CD4-positive, alpha-beta T cell treated with Interleukin-17A for 1 hour (primary cell): ENCODE measurements around the gene L2HGDH.
A peak's percentile ranks its signal among the peaks of the same experiment; 100 is the strongest.

Experiments used
- DNase-seq: peaks from one replicate; pipeline ENCODE4 v3.0.0-alpha.2; 2020

L2HGDH gene

DNA sequence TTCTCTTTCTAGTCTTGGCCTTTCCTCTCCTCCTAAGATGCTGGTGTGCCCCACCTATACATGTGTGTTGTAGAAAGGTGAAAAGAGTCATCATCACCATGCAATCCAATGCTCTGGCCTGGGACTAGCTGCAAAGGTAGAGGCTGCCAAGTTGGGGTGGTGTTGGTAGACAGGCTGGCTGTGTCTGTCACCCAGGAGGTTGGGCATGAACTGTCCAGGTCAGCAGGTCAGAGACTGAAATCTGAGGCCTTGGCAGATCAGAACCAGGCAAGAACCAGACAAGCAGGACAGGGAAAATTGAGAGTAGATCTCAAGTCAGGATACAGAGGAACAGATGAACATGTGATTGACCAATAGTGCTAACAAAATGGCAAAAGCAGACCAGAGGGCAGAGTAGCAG lies 26.2 kb downstream of the L2HGDH start:
- DNase-seq: no peak

DNA sequence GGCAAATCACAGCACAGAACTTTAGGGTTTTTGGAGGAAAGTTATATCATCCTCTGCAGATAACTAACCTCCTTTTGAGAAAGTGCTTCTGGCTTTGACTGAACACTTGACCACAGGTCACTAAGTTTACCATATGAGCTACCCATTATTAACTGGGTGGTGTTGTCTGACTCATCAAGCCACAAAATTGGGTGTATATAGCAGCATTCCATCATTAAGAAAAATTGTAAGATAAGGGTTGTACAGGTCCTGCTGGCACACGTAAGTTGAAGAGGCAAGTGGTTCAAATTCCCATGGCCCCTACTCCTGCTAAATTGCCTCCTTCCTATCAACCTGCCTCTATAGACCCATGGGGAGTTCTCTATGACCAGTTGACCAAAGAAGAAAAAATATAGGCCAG lies 39.5 kb downstream of the L2HGDH start:
- no peak for DNase-seq

DNA sequence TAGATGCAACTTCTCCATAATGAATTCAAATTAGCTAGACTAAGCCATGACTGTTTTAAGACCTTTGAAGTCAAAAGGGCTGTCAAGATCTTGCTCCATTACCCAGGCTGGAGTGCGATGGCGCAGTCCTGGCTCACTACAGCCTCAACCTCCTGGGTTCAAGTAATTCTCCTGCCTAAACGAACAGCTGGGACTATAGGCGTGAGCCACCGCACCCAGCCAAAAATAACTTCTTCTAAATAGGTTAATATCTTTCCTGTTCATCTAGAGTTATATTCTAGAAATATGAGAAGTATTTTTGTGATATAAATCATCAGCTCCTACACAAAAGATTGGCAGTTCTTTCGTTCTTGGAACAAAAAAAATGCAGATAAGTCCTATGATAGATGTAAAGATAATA lies 41.1 kb downstream of the L2HGDH start:
- no peak for DNase-seq

DNA sequence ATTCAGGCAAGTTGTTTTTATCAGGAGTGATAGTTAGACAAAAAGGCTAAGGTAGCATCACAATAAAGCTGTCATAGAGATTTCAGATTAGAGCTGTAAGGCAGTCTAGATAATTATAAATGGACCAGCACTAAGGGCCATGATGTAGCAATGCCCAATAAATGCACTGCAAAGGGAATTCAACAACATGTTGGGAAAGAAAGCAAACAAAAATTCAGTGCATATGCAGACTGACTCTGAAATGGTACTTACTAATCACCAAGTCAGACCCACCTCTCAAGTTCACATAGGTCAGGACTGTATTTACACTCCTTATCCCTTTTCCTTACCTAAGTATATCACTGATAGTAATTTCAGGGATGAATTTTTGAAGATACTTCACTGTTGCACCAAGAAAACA lies 47.0 kb downstream of the L2HGDH start:
- no peak for DNase-seq

DNA sequence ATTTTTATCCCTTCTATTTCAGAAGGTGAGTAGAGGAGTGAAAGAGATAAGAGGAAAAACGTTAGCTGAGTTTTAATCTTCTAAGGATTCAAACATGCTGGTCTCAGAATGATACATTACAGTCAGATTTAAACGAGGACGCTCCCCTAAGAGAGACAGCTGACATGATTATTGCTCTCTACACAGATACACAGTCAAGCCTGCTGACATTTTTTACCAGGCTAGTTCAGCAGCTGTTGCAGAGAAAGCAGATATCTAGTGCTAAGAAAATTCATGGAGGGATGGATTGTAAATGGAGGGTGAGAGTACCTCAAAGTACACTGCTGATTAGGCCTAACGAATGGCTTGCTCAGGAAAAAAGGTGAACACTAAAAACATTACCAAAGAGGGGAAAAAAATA lies 48.7 kb downstream of the L2HGDH start:
- DNase-seq: no peak

DNA sequence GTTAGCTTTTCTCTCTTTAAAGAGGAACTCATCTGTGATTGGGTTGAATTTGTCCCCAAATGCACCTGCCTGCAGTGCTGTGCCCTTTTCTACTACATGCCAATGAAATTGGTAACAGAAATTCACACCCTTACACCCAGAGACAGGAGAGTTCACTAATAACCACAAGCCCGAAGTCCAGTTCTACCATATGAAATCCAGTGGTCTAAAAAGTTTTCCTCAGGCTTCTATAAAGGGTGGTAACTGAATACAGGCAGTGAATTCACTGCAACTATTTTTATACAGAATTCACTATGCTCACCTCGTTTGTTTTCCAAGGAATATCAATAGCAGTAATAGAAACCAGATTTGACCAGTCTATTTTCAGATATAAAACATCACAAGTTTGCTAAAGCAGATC lies 49.2 kb downstream of the L2HGDH start:
- no peak for DNase-seq

DNA sequence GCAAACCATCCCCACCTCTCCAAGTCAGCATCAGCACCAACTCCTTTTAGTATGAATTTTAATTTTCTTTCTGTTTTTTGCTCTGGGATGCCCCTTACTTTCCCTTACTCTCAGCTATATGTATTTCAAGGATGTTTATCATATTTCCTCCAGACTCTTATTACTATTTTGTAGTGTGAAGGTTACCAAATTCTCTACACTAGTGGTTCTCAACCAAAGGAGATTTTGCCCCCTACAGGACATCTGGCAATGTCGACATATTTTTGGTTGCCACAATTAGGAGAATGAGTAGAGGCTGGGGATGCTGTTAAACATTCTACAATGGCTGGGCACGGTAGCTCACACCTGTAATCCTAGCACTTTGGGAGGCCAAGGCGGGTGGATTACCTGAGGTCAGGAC lies 51.5 kb downstream of the L2HGDH start:
- peak; percentile 59 for DNase-seq

DNA sequence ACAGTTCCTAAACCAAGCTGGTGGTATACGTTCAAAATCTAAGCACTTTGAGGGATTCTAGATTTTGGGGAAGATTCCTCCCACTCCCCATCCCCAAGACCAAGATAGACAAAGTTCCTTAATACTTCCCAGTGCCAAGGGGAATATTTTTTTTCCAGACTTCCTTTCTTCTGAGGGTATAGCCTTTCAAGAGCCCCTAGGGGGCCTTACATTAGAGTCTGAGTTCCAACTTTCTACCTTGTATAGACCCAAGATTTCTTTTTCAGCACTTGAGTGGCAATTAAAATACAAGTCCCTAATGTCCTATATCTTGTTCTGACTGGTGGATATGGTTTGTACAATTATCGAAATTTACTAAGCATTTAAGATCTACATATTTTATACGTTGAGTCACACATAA lies 52.0 kb downstream of the L2HGDH start:
- DNase-seq: no peak

DNA sequence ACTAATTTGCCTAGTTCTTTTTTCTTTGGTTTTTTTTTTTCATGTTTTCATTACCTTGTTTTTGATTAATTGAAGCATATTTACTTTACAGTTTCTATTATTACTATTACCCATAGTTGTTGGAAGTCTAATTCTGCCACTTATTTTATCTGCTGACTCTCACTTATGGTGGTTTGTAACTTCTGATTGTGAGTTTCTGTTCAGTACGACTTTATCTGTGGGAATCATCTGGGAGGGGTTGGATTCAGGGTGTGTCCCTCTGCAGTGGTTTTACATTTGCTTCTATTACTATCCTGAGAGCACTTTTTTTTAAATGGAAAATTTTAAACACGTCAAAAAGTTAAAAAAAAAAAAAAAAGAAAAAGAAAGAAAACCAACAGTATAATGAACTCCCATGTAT lies 54.3 kb downstream of the L2HGDH start:
- no peak for DNase-seq

DNA sequence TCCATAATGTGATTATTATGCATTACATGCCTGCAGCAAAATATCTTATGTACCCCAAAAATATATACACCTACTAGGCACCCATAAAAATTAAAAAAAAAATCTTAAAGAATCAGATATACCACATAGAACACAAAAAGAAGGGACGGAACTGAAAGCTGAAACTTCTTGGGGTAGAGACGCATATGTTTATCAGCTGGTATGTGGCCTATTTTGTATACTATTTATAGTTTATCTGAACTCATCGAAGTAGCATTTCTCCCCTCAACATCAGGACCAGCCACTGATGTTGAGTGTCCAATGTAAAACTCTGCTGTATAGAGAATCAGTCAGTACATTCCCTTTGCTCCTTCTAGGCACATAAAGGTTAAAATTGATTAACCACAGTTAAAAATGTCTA lies 57.8 kb downstream of the L2HGDH start:
- DNase-seq: no peak

DNA sequence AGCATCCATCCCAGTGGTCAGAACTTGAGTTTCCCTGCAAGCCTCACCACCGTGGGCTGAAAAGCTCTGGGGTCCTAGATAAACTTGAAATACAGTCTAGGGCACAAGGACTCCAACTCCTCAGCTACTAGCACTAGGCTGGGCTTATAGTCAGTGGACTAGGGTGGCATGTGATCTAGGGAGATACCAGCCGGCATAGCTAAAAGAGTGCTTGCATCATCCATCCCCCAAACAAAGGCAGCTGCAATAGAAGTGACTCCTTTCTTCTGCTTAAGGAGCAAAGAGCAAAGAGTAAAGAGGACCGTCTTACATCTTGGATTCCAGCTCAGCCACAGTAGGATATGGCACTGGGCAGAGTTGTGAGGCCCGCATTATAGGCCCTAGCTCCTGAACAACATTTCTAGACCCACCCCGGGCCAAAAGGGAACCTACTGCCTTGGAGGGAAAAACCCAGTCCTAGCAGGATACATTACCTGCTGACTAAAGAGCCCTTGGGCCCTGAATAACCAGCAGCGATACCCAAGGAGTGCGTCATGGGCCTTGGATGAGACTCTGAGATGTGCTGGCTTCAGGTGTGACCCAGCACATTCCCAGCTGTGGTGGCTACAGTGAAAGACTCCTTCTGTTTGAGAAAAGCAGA lies 62.8 kb downstream of the L2HGDH start:
- no peak for DNase-seq

DNA sequence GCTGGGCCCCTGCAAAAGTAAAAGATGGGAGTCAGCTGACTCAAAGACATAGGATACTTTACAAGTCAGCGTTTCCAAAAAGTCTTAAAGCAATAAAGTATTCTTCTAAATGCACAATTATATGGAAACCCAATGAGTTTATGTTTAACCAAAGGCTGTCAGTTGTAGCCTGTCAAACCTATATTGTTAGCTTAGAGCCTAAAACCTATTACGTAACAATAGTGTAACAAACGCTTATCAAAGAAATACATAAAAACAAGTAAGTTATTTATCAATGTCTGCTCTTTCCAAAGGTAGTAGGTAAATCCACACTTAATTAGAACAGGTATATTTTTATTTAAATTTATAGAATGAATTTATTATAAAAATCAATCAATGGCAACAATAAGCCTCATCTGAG lies 64.8 kb downstream of the L2HGDH start:
- DNase-seq: no peak

DNA sequence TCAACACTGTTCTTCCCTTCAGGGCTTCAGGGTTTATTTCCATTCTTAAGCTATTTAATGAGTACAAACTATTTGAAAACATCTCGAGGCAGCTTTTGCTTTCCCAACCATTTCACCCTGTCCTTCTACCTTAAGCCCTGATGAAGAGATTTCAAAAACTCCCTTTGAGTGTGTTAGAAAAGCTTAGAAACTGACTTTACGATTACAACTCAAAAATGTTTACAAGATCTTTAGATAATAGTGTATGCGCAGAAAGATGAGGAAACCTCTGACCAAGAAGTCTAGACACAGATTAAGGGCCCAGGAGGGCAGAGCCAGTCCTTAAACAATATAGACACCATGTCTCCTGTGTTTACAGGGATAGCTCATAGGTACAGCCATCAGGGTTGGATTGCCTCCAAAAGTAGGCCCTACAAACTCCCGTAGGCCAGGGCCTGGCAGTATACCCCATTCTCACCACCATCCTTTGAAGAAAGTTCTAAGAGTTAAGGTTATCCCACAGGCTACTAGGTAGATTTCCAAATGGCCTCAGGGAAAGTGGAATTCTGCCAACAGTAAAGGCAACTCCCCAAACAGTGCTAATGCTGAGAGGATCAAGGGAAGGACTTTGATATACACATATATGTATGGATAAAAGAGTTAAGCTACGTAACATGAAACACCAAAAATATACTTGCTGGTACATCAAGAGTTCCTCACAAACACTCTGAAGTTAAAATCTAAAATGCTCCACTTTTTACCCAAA lies 69.3 kb downstream of the L2HGDH start:
- no peak for DNase-seq

DNA sequence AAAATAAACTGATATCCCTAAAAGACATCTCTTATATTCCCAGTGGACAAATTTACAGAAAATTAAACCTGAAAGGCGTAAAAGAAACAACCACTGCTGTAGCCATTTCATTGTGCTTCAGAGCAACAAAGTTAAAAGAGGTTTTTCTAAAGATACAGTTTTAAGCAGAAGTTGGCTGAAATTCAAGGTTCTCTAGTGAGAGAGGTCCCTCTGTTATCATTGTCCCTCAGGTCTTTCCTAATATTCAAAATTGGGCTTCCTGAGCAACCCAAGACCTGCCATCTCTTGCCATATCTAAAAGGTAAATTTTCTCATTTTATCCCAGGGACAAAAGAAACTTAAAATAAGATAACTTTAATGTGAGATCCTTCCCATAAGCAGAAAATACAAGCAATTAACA lies 69.9 kb downstream of the L2HGDH start:
- DNase-seq: no peak

DNA sequence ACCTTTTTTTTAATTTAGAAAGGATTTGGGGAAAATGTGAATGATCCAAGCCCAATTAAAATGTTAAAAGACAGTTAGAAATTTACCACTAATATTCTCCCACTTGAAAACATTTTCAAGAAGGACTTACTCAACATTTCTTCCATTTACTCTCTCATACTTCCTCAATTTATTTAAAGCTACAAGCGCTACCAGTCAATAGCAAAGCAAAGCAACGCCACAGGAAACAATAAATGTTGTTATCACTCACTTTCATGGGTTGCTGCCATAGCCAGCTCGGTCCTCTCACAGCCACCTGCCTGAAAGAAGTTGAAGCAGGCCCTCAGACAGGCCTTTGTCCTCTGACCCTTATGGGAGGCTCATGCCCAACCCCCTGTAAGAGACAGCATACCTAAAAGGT lies 74.6 kb downstream of the L2HGDH start:
- no peak for DNase-seq

DNA sequence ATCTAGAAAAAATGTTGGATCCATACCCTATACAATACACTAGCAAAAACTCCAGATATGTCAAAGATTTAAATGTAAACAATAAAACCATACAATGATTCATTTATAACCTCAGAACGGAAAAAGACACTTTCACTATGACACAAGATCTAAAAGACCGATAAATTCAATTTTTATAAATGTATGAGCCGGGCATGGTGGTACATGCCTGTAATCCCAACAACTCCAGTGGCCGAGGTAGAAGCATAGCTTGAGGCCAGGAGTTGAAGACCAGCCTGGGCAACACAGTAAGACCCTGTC lies 78.1 kb downstream of the L2HGDH start:
- peak; percentile 27 for DNase-seq

DNA sequence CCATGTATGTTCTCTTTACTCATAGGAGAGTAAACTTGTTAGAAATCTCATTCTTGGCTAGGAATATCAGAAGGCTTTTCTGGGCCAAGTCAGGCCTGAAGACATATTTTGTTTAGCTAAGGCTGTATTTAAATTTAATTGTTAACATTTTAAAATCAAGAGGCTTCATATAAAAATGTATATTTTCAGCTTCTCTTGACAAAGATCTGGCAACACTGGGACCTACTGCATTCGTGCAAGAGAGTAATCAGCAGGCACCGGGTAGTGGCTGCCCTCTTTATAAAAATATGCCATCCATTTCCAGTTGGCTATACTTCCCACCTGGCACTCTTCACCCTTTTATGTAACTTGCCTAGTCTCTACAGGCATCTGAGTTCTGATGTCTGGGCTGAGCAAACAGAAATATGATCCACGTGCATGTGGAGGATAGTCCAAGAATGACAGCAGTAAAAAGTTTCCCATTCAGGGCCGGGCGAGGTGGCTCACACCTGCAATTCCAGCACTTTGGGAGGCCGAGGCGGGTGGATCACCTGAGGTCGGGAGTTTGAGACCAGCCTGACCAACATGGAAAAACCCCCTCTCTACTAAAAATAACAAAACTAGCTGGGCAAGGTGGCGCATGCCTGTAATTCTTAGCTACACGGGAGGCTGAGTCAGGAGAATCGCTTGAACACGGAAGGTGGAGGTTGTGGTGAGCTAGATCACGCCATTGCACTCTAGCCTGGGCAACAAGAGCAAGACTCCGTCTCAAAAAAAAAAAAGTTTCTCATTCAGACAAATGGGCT lies 78.7 kb downstream of the L2HGDH start:
- DNase-seq: no peak

DNA sequence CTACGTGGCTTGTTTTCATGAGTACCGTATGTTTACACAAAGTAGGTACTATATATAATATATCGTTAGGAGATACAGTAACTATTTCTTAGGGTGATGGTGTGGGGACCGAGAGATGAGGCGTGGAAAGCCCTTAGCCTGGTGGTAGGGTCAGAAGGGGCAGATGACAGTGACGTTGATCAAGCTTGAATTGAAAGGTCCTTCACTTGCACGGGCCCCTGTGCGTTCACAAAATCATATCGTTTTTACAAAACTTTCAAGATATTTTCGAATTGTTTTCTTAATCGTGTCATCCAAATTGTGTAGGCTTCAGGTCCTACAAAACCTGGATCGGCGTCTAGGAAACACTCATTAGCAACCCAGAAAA lies 79.8 kb downstream of the L2HGDH start:
- DNase-seq: no peak

DNA sequence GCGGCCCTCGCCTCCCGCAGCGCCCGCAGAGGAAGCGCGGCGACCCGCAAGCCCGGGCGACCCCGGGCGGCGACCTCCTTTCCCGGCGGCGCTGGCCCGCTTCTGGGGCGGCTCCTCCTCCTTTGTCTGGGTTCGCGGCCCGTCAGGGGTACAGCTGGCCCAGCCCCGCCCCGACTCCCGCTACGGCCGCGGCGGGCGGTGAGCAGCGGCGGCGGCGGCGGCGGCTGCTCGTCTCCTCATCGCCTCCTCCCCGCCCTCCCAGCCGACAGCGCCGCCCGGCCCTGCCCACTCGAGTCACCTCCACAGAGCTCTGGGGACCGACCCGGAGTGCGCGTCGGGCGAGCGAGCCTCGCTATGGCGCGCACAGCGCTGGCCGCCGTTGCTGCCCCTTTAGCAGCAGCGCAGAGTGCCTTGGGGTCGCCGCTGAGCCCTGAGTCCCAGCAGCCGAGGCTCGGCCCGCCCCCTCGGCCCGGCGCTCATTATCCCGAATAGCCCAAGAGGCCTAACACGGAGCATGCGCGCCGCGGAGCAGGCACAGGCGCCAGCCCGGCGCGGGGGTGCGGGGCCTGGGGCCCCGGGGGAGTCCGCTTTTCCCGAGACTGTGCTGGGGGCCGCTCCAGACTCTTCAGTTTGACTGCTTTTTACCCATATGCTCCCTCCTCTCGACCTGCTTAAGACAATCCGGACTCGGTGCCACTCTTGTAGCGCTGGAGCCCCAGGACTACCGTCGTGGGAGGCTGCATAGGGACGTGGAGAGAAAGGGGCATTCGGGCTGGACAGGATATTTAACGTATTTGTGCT lies 80.4 kb downstream of the L2HGDH start, which contains the start of gene SOS2:
TSS of gene SOS2 (minus strand) at position 104 of the 801 bp plus-strand sequence. CDS start 295 bp downstream, outside the sequence.
- DNase-seq: peak; percentile 85

DNA sequence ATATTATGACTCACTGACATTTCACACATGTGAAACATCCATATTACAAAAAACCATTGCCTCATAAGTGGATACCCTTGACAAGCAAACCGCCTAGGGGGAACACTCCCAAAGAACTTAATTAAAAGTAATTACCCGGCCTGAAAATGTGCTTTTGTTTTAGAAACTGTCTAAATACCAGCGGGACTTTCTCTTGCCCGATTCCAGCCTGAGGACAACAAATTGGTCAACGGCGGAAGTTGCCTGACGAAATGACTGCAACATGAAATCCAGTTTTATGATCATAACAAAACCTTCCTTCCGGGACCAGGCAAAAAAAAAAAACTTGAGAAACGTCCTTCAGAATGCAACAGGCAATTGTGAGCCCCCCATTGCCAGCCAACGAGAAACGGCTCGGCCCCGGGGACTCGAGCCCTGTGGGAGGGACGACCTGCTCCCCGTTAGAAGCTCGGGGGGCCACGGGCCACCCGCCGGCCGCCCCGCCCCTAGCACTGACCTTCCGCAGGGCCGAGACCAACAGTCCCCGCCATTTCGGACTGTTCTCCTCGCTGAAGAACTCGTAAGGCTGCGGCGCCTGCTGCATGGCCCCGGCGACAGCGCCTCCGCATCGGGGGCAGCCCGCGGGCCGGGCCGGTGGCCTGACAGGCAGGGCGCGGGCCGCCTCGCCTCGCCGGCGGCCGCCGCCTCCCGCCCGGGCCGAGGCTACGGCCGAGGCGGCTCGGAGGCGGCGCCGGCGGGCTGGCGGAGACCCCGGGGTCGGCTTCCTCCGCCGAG lies 81.1 kb downstream of the L2HGDH start:
- DNase-seq: peak; percentile 51

DNA sequence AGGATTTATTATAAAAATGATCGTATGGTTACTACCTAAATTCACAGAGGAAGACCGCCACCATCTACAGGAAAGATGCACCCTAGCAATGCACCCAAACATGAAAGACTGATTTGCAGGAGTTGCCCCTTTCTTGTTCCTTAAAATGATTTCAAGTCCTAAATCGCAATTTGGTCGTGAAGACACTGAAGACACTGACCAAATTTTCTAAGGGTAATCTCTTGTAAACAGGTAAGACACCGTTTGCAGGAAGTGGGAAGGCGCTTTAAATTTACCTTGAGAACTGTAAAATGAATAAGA lies 81.7 kb downstream of the L2HGDH start:
- DNase-seq: no peak

DNA sequence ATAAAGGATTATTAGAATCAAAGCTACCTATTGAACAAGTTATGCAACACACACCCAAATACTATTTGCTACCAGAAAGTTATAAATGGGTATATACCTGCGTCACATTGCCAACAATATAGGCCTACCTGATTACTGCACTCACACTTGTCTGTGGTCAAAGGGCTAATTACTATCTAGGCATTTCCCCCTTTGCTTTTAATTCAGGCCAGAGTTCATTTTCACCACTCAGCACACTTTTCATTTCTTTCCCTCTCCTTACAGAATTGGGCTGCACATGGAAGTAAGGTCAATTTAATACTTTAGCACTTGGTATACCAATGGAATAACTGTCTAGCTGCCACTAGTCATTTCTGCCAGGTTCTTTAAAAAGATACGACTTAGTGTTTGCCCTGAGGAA lies 82.3 kb downstream of the L2HGDH start:
- no peak for DNase-seq

DNA sequence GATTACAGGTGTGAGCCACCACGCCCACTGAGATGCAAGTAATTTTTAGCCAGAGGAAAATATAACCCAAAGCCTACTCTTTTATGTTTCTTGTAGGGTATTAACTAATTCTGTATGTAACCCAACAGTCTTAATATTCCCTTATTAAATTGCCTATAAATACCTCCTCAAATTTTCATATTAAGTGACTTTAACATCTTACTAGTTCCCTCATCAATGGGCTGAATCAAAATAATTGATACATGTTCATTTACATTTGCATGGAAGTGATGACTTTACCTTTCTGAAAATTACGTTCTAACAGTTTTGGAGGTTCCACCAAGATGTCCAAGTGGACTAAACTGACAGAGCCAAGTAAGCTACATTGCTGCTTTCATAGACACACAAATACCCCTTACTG lies 83.7 kb downstream of the L2HGDH start:
- no peak for DNase-seq
